GM21526 (cell line): Measurements from ENCODE around the gene GABRB2.
A peak's percentile ranks its signal among the peaks of the same experiment; 100 is the strongest.
"Not testable (repeated sequence)": the region's sequence is repeated elsewhere in the genome, so short reads cannot be mapped to it uniquely, and the experiment has no call there.

Experiments
- ATAC-seq: cut with Tn5 transposase; IDR thresholded peaks from one replicate; pipeline ENCODE4 v1.9.1; 2021; ENCODE audit warnings: moderate library complexity; ENCODE audit not compliant: unreplicated experiment, low FRiP score

The GABRB2 gene

DNA sequence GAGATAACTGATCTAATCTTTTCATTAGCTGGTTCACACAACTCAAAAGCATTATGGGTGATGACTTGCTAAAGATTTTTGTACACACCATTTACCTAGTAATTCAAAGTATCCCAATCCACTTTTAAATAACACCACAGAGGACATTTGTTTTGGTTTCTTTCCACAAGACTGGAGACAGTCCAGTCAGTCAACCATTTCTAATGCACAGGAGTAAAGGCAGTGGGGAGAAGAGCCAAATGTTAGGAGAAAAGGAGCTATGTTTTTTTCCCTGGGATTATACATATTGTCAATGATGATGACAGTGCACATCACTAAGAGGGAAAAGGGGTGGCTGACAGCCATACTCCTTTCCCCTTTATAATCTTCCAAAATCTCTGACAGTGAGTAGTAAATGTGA, 240.9 kb downstream of the GABRB2 start:
- ATAC-seq, result no peak

DNA sequence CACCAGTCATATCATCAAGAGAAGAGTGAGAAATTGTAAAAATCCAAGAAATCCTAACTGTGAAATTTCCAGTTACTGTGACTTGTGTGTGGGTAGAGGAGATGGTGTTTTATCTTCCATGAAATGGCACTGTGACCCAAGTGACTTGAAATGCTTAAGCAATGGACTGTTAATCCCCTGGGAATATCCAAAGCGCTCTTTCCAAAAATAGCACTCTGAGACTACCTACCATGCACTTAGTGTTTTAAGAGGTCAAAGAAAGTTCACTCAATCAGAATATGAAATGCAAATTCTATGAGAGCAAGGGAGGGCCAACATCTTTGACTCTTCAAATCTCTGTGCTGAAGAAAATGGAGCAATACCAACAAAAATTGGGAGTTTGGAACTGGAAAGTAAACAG, 244.0 kb downstream of the GABRB2 start:
- no peak for ATAC-seq

DNA sequence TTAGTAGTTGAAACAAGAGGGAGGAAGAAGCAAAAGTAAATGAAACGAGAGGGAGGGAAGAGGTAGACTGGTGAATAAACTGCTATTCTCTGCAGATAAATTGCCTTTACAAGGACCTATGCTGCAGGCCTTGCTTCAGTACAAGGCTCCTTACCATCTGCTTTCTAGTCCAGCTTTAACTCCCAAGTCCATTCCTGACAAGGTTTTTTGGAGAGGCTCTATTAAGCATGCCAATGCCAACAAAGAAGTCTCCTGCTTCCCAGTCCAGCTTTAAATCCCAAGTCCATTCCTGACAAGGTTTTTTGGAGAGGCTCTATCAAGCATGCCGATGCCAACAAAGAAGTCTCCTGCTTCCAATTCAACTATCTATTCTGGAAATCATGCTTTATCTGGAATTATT, 244.9 kb downstream of the GABRB2 start:
- no peak for ATAC-seq

DNA sequence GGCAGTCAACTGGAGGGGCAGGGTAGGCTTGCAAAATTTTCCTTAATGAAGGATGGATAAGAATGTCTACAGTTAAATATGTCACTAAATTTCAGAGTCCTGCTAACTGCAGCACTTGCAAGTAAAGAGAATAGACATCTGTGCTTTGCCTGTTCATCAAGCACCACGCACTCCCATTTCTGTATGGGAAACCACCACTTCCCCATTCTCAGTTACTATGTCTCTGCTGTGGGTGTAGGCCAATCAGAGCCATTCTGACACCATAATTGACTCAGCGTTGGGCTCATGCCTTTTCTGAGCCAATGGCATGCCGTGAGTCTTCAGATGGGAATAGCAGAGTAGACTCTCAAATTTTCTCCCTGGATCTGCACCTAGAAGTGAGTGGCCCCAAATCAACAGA, 247.5 kb downstream of the GABRB2 start:
- ATAC-seq, result peak; percentile 99

GRCh38 chr5:161297388-161297787, 249.1 kb downstream of the GABRB2 start:
- not testable (repeated sequence) for ATAC-seq

DNA sequence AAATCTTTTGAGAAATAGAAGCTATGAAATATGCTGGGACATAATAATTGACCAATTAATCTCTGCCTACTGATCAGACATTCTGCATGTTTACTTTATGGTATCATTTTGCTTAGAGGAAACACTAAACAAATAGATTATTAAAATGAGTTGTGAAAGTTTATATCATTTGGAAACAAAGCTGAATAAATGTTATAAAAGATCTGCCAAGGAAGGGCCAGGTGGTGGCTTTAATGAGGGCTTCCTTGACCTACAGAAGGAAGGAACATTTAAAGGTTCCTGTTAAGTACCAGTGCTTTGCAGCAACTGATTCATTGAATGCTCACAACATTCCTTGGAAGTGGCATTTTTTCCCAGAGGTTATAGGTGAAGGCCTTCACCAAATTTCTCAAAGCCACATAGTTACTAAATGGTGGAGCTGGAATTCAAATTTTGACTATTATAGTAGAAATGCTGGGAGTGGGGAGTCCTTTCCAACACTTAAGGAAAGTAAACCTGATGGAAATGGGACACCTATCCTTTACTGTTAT, 250.7 kb downstream of the GABRB2 start:
- no peak for ATAC-seq

- ATAC-seq, result no peak
These were observed 258.5 kb downstream of the GABRB2 start for GRCh38 chr5:161288071-161288470.

DNA sequence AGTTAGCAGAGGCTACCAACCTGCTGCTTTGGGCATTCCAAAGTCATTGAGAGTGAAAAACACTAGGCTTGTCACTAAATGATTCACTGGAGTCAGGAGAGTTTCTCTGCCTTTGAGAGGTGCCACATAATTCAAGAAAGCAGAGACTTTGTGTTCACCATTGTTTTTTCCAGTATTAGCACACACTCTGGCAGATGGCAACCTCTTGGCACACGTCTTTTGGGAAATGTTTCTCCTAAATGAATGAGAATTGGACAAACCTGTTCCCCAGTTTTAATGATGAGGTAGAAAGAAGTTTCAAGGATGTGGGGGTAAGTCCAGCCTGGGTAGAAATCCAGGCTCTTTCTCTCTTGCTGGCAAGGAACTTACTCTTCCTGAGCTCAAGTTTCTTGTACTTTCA, 259.1 kb downstream of the GABRB2 start:
- ATAC-seq, result no peak

GRCh38 chr5:161286066-161286655, 260.4 kb downstream of the GABRB2 start:
- ATAC-seq, result peak; percentile 96

GRCh38 chr5:161284445-161284844, 262.1 kb downstream of the GABRB2 start:
- ATAC-seq, result no peak

- no peak for ATAC-seq
These were observed 263.2 kb downstream of the GABRB2 start for GRCh38 chr5:161283296-161283695.

DNA sequence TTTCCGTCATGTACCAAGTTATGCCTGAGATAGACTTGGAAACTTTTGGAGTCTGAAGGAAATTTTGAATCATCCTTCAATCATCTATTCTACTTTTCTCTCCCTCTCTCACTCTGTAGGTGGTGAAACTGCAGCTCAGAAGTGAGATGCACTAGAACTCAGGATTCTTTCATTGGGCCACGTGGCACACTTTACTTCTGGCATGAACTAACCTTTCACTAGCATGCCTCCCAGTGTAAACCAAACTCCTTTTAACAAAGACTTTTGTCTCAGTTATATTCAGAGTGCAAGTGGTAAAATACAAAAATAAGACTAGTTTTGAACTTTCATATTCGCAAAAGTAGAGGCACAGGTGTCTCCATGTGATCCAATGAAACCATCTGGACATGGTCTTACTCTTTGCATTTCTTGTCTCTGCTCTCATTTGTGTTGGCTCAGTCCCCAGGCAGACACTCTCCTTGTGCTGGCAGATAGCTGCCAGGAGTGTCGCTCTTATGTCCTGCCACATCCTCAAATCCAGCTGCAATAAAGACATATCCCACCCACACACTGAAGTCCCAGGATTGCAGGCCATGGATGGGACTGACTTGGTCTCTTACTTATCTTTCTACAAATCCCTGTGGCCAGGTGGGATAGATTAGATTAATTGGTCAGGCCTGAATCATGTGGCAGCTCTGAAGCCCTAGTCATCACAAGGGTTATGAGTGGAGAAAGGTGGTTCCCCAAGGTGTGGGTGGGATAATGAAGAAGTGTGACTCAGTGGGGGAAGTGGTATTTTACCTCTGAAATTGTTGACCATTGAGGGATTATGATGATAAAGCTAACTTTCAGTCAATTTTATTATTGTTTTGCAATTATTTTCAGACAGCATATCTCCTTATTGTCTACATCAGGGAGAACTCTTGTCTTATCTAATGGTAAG, 267.5 kb downstream of the GABRB2 start:
- peak; percentile 73 for ATAC-seq

DNA sequence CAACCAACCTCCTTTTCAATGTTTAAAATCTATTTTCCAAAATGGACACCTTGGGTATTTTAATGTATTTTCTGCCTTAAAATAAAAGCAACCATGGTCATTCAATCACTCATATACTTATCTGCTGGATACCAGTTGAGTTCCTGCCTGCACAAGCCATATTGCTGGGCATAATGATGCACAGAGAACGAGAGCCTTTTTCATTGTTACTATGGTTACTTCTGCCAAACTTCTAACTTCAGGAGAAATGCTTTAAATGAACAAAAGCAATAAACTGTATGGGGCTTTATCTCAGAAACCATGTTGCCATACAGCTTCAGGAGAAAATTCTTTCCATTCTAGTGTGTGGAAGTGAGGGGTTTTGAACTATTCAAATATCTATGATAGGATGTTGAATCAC, 269.5 kb downstream of the GABRB2 start:
- ATAC-seq, result no peak

GRCh38 chr5:161274951-161275350, 271.6 kb downstream of the GABRB2 start:
- ATAC-seq, result no peak

DNA sequence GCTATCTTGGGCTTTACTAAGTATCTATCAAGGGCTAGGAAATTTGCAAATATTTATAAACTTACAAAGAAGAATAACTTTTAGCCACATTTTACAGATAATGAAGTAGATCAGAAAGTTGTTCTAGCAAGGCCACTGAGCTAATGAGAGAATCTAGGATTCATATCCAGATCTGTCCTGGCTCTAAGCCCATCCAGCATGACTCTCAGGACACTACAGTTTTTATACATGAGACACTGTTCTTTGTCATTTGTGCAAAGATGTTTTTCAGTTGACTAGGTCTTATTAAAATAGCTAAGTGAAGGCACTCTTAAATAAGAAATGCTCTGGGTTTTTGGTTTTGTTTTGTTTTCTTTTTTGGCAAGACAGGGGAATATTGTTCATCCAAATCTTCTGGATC, 273.1 kb downstream of the GABRB2 start:
- no peak for ATAC-seq

GRCh38 chr5:161271816-161272215, 274.7 kb downstream of the GABRB2 start:
- ATAC-seq, result no peak

DNA sequence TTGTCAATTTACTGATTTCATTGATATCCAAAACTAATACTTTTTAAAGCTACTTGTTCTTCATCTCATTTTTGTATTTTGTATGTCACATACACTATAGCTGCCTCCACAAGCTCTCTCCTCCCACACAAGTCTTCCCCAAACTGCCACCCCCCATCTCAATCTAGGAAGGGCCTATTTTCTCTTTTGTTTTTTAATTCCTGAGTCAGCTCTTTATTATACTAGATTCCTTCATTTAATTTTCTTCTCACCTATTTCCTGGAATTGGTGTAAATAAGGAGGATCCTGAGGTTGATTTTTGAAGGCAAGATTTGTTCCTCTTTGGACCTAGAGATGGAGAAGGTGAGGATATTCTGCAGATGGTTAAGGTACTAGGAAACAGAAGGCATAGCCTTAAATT, 277.4 kb downstream of the GABRB2 start:
- ATAC-seq, result no peak

DNA sequence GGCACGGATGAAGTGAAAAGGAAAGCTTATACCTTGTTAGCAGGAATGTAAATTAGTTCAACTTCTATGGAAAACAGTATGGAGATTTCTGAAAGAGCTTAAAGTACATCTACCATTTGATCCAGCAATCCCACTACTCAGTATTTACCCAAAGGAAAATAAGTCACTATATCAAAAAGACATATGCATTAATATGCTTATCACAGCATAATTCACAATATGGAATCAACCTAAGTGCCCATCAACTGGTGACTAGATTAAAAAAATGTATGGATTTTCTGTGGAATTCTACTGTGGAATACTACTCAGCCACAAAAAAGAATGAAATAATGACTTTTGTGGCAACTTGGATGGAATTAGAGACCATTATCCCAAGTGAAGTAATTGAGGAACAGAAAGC, 279.6 kb downstream of the GABRB2 start:
- no peak for ATAC-seq

DNA sequence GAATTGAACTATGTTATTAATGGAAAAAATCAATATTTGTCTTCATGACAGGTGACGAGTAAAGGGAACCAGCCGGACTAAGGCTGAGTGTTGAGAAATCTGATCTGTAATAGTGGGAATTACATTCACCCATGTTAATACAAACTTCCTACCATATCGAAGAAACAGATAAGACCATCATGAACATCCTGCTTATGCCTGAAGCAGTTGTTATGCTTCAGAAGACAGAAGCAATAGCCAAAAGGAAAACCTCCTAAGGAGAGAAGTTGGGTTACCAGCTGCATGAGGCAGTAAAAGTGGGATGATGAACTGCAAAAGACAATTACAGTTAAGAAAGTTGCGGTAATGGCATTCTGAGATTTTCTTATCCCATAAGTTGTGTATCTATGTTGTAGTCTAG, 281.5 kb downstream of the GABRB2 start:
- ATAC-seq, result no peak

- ATAC-seq, result no peak
These were observed 283.3 kb downstream of the GABRB2 start for GRCh38 chr5:161263191-161263590.

GRCh38 chr5:161261668-161262323, 284.7 kb downstream of the GABRB2 start:
- ATAC-seq, result no peak
